ENCODE results near the gene GPRIN1. TPM values are rescaled to one million over a fixed set of nuclear protein-coding genes. Genes with fewer than 3 reads are reported as not detected.

Gene GPRIN1
- total RNA-seq, 3 donors from 2014 or later = 1.6 to 2.4 (median 1.6) TPM

GRCh38 chr5:176570044-176570443 is 39.9 kb downstream of the GPRIN1 start:
- no peak for TF ChIP-seq CTCF (IDR thresholded peaks at IDR 0.05)
- no peak for ATAC-seq
- H3K4me3 ChIP-seq = no peak overlapping the region
- intact Hi-C loops (cut with DNase I, micrococcal nuclease) = no loop called here
- no peak for DNase-seq
- no peaks in the 10 kb centered on the region for H3K36me3 ChIP-seq (ENCODE audit: low read depth)
- H3K4me1 ChIP-seq (ENCODE audit: low read depth) = no peaks in the 10 kb centered on the region
- H3K9me3 ChIP-seq = no peaks in the 10 kb centered on the region

DNA sequence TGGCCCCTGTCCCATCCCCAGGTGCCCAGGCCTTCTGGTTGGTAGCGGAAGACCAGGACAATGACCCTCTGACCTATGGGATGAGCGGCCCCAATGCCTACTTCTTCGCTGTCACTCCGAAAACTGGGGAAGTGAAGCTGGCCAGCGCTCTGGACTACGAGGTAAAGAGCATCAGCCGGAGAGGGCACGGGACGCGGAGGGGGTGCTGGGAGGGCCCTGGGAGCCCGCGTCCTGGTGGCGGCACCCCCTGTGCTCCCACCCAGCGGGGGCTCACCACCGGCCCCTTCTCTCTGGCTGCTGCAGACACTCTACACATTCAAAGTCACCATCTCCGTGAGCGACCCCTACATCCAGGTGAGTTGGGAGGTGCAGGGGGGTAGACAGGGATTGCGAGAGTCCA is 41.3 kb downstream of the GPRIN1 start:
- Histone ChIP-seq H3K4me1 (ENCODE audit: low read depth) (no peaks in the 10 kb centered on the region), H3K9me3 (no peaks in the 10 kb centered on the region), H3K36me3 (ENCODE audit: low read depth) (no peaks in the 10 kb centered on the region), H3K4me3 (no peak overlapping the region)
- DNase-seq (no peak), ATAC-seq (no peak)
- TF ChIP-seq CTCF (IDR thresholded peaks at IDR 0.05) = no peak
- intact Hi-C loops (cut with DNase I, micrococcal nuclease) = no loop called here

DNA sequence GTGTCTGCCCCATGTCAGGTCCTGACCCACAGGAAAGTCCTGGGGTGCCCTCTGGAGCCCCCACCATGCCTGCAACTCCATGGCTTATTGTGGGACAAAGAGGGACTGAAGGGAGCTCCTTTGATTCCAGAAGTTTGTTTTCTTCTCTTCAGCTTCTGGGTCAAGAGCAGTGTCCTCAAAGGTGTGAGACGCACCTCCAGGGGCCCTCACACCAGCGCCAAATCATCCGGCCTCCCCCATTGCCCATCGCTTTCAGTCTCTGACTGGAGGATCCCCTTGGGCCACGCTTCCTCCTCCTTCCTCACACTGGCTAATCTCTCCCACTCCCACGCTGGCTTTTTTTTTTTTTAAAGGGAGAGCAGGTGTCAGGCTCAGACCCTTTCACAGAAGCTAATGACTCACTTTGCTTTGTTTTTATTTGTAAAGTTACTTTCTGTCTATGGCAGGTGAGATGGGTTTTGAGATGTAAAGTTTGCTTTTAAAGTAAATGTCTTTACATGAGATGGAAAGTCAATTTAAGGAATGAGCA is 44.1 kb downstream of the GPRIN1 start:
- intact Hi-C loops (cut with DNase I, micrococcal nuclease) = no loop called here
- H3K9me3 ChIP-seq = no peaks in the 10 kb centered on the region
- H3K4me3 ChIP-seq = no peak overlapping the region
- no peak for ATAC-seq
- H3K4me1 ChIP-seq (ENCODE audit: low read depth) = no peaks in the 10 kb centered on the region
- H3K36me3 ChIP-seq (ENCODE audit: low read depth) = no peaks in the 10 kb centered on the region
- TF ChIP-seq CTCF (IDR thresholded peaks at IDR 0.05) = no peak
- DNase-seq = no peak

DNA sequence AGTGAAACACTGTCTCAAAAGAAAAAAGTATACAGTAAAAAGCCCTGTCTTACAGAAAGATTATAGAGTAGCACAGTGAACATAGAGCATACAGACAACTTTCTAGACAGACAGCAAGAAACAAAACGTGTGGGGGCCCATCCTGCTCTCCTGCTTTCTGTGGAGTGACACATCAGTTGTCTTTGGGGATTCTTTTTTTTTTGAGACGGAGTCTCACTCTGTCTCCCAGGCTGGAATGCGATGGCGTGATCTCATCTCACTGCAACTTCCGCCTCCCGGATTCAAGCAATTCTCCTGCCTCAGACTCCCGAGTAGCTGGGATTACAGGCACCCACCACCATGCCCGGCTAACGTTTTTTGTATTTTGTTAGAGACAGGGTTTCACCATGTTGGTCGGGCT is 46.0 kb downstream of the GPRIN1 start:
- TF ChIP-seq CTCF (IDR thresholded peaks at IDR 0.05) = no peak
- intact Hi-C loops (cut with DNase I, micrococcal nuclease) = no loop called here
- Histone ChIP-seq H3K4me3 (no peak overlapping the region), H3K9me3 (no peaks in the 10 kb centered on the region), H3K36me3 (ENCODE audit: low read depth) (no peaks in the 10 kb centered on the region), H3K4me1 (ENCODE audit: low read depth) (no peaks in the 10 kb centered on the region)
- no peak for DNase-seq
- no peak for ATAC-seq

- DNase-seq = no peak
- TF ChIP-seq CTCF (IDR thresholded peaks at IDR 0.05) = no peak
- no peaks in the 10 kb centered on the region for H3K9me3 ChIP-seq
- no peak for ATAC-seq
- no peaks in the 10 kb centered on the region for H3K36me3 ChIP-seq (ENCODE audit: low read depth)
- no peak overlapping the region for H3K4me3 ChIP-seq
- intact Hi-C loops (cut with DNase I, micrococcal nuclease) = no loop called here
- H3K4me1 ChIP-seq (ENCODE audit: low read depth) = no peaks in the 10 kb centered on the region
These were observed 47.8 kb downstream of the GPRIN1 start for GRCh38 chr5:176562189-176562588.

DNA sequence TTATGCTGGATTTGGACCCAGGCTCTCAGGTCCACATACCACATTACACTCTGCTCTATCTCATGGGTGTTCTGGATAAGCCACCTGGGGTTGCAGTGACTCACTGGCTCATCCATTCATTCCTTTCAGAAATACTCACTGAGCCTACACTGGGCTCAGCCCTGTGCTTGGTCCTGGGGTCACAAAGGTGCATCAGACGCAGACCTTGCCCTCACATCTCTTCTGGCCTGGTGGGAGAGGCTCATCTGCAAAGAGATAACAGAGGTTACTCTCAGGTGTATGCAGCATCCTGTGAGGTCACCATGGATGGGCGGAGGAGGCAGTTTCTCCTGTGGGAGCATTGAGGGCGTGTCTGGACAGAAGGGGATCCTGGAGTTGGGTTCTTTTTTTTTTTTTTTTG is 48.7 kb downstream of the GPRIN1 start:
- no peak for TF ChIP-seq CTCF (IDR thresholded peaks at IDR 0.05)
- DNase-seq = no peak
- no peaks in the 10 kb centered on the region for H3K36me3 ChIP-seq (ENCODE audit: low read depth)
- H3K4me1 ChIP-seq (ENCODE audit: low read depth) = no peaks in the 10 kb centered on the region
- no peak overlapping the region for H3K4me3 ChIP-seq
- no peaks in the 10 kb centered on the region for H3K9me3 ChIP-seq
- peak; percentile 53 for ATAC-seq
- intact Hi-C loops (cut with DNase I, micrococcal nuclease) = no loop called here

All from mucosa of descending colon (tissue), 3 donors.